Amygdala (tissue), 56 donors: ENCODE measurements around the gene PPP4C.
"Not testable (repeated sequence)": the region's sequence is repeated elsewhere in the genome, so short reads cannot be mapped to it uniquely, and the experiment has no call there.

Experiments
- DNase-seq, 56 donors: peaks; one replicate each; lab custom pipeline; 2025; lab: John Stamatoyannopoulos, UW

PPP4C gene

GRCh38 chr16:30094541-30095165, 18.9 kb downstream of the PPP4C start:
- peak in 1 of 56 donors; percentile 52 for DNase-seq

GRCh38 chr16:30095166-30096078, 19.6 kb downstream of the PPP4C start:
- DNase-seq: peak in 11 of 56 donors; percentile 8 to 75 (median 19)

- peak; percentile 29 to 96 (median 84) for DNase-seq
These were observed 20.5 kb downstream of the PPP4C start, which contains the start of gene YPEL3 for GRCh38 chr16:30096105-30096861. YPEL3 (minus strand) TSS chr16:30096213; CDS start chr16:30095482, 731 bp downstream.

- no peak for DNase-seq
These were observed 21.2 kb downstream of the PPP4C start for GRCh38 chr16:30096862-30097563.

GRCh38 chr16:30104090-30104489, 28.3 kb downstream of the PPP4C start:
- no peak for DNase-seq

- no peak for DNase-seq
These were observed 28.7 kb downstream of the PPP4C start for GRCh38 chr16:30104492-30104891.

- no peak for DNase-seq
These were observed 32.5 kb downstream of the PPP4C start for GRCh38 chr16:30108059-30108850.

GRCh38 chr16:30110661-30111060, 34.9 kb downstream of the PPP4C start:
- DNase-seq: no peak

- DNase-seq: peak in 14 of 56 donors; percentile 5 to 51 (median 21)
These were observed 36.6 kb downstream of the PPP4C start for GRCh38 chr16:30112197-30113030.

- DNase-seq: peak in 1 of 56 donors; percentile 34
These were observed 37.4 kb downstream of the PPP4C start, which contains the start of gene GDPD3 for GRCh38 chr16:30113031-30113710. GDPD3 (minus strand) TSS chr16:30113537; CDS start chr16:30113478, 59 bp downstream.

GRCh38 chr16:30113711-30114333, 38.0 kb downstream of the PPP4C start:
- no peak for DNase-seq

- peak in 5 of 56 donors; percentile 13 to 18 (median 17) for DNase-seq
These were observed 38.6 kb downstream of the PPP4C start for GRCh38 chr16:30114411-30114810.

GRCh38 chr16:30114833-30115232, 39.0 kb downstream of the PPP4C start:
- not testable (repeated sequence) for DNase-seq

- no peak for DNase-seq
These were observed 39.4 kb downstream of the PPP4C start for GRCh38 chr16:30115238-30115637.

- DNase-seq: no peak
These were observed 40.8 kb downstream of the PPP4C start for GRCh38 chr16:30116291-30117207.

GRCh38 chr16:30117768-30118167, 42.0 kb downstream of the PPP4C start:
- no peak for DNase-seq
